Measurements from ENCODE around the gene SORBS2. TPM values are rescaled to one million over a fixed set of nuclear protein-coding genes. Genes with fewer than 3 reads are reported as not detected.

SORBS2 gene
- polyA plus RNA-seq, 1 donor from 2014 or later = 46.0 TPM

- H3K36me3 ChIP-seq (ENCODE audit: insufficient read depth, low read length) = peaks cover 7% of the 10 kb centered on the region
- TF ChIP-seq EP300 (conservative IDR thresholded peaks at IDR 0.05; ENCODE audit: poor library complexity, severe bottlenecking) (no peak), MXI1 (conservative IDR thresholded peaks at IDR 0.05; ENCODE audit: poor library complexity, severe bottlenecking) (no peak), TAF1 (IDR thresholded peaks at IDR 0.05; ENCODE audit: low read depth) (no peak), RAD21 (conservative IDR thresholded peaks at IDR 0.05) (no peak), SMC3 (conservative IDR thresholded peaks at IDR 0.05; ENCODE audit: poor library complexity) (no peak), POLR2AphosphoS5 (IDR thresholded peaks at IDR 0.05) (no peak), REST (IDR thresholded peaks at IDR 0.05; ENCODE audit: borderline replicate concordance) (no peak), EZH2 (IDR thresholded peaks at IDR 0.05; ENCODE audit: borderline replicate concordance, insufficient read depth, low read length, poor library complexity, severe bottlenecking) (no peak), CTCF (IDR thresholded peaks at IDR 0.05; ENCODE audit: poor library complexity, severe bottlenecking) (no peak)
- no peak overlapping the region for H3K27ac ChIP-seq (ENCODE audit: low read length)
- no peaks in the 10 kb centered on the region for H3F3A ChIP-seq (ENCODE audit: insufficient read depth, low read length, poor library complexity, severe bottlenecking)
- no peaks in the 10 kb centered on the region for H3K27me3 ChIP-seq (ENCODE audit: insufficient read depth, low read depth, low read length)
- no peaks in the 10 kb centered on the region for H3K79me2 ChIP-seq (replicated peaks; ENCODE audit: insufficient read depth, low read length)
- H4K20me1 ChIP-seq (ENCODE audit: insufficient read depth) = no peaks in the 10 kb centered on the region
- no peak overlapping the region for H2AFZ ChIP-seq (ENCODE audit: low read depth, low read length)
- H3K9me3 ChIP-seq (ENCODE audit: low read length) = peaks cover 3% of the 10 kb centered on the region
- H3K4me3 ChIP-seq (ENCODE audit: low read length) = no peak overlapping the region
- no peak overlapping the region for H3K9ac ChIP-seq (ENCODE audit: low read length)
- no peak overlapping the region for H3K4me2 ChIP-seq (ENCODE audit: low read length)
- no peaks in the 10 kb centered on the region for H3K9me2 ChIP-seq (ENCODE audit: insufficient read depth, low read length)
Measured at GRCh38 chr4:185796176-185796575, 15.8 kb downstream of the SORBS2 start.

GRCh38 chr4:185794637-185795036, 17.4 kb downstream of the SORBS2 start:
- Histone ChIP-seq H3K27me3 (ENCODE audit: insufficient read depth, low read depth, low read length) (no peaks in the 10 kb centered on the region), H4K20me1 (ENCODE audit: insufficient read depth) (no peaks in the 10 kb centered on the region), H2AFZ (ENCODE audit: low read depth, low read length) (no peak overlapping the region), H3K79me2 (replicated peaks; ENCODE audit: insufficient read depth, low read length) (no peaks in the 10 kb centered on the region), H3K4me3 (ENCODE audit: low read length) (no peak overlapping the region), H3K9me3 (ENCODE audit: low read length) (no peaks in the 10 kb centered on the region), H3K4me2 (ENCODE audit: low read length) (no peak overlapping the region), H3K9ac (ENCODE audit: low read length) (no peak overlapping the region), H3F3A (ENCODE audit: insufficient read depth, low read length, poor library complexity, severe bottlenecking) (no peaks in the 10 kb centered on the region), H3K27ac (ENCODE audit: low read length) (no peak overlapping the region), H3K9me2 (ENCODE audit: insufficient read depth, low read length) (no peaks in the 10 kb centered on the region), H3K36me3 (ENCODE audit: insufficient read depth, low read length) (no peaks in the 10 kb centered on the region)
- TF ChIP-seq MXI1 (conservative IDR thresholded peaks at IDR 0.05; ENCODE audit: poor library complexity, severe bottlenecking) (no peak), POLR2AphosphoS5 (IDR thresholded peaks at IDR 0.05) (no peak), SMC3 (conservative IDR thresholded peaks at IDR 0.05; ENCODE audit: poor library complexity) (no peak), EZH2 (IDR thresholded peaks at IDR 0.05; ENCODE audit: borderline replicate concordance, insufficient read depth, low read length, poor library complexity, severe bottlenecking) (no peak), RAD21 (conservative IDR thresholded peaks at IDR 0.05) (no peak)
